AG04450 (cell line): ENCODE results near the gene MOB2. TPM values are rescaled to one million over a fixed set of nuclear protein-coding genes. Genes with fewer than 3 reads are reported as not detected.

Source experiments
- CTCF ChIA-PET: fragments of 300-600, 350-600 bp; formaldehyde crosslinking; extraction: SDS; loops from one replicate; lab custom pipeline; 2022; ENCODE audit warnings: antibody characterized with exemption, inconsistent platforms; lab: Charles Lee
- POLR2A ChIA-PET: fragments of 350-600 bp; formaldehyde crosslinking; extraction: SDS; loops from one replicate; lab custom pipeline; 2021; ENCODE audit warnings: antibody characterized with exemption, inconsistent platforms; lab: Yijun Ruan, JAX
- DNase-seq: peaks from one replicate; pipeline ENCODE4 v3.0.0-alpha.2; 2011; ENCODE audit warnings: low read depth, low spot score
- H3K27ac ChIP-seq: one replicate; pipeline ENCODE4 v1.5.1; 2012; ENCODE audit warnings: low read depth, low read length, control low read depth
- H3K27me3 ChIP-seq: one replicate; pipeline ENCODE4 v1.6.0; 2012; ENCODE audit warnings: low read length; ENCODE audit not compliant: control insufficient read depth, insufficient read depth
- H3K4me3 ChIP-seq: 2 replicates; pipeline ENCODE4 v1.5.1; 2011; ENCODE audit warnings: mild to moderate bottlenecking, low read depth, low read length, control low read depth
- H3K9me3 ChIP-seq: 2 replicates; pipeline ENCODE4 v1.5.1; 2012; ENCODE audit warnings: low read length; ENCODE audit not compliant: control insufficient read depth, insufficient read depth
- polyA plus RNA-seq: library from polyadenylated mRNA; depleted of rRNA; stranded (reverse); fragments of >200 nt; gene quantifications from 2 replicates; pipeline ENCODE4 v1.2.3, GENCODE V29; 2011
- TF ChIP-seq, protein P1 (sequence below): IDR thresholded peaks from 2 replicates; pipeline ENCODE4 v1.5.1; 2011; ENCODE audit warnings: low read depth, low read length, control low read depth, inconsistent platforms

MOB2 gene
- polyA plus RNA-seq, 1 experiment: 19.9 TPM

DNA sequence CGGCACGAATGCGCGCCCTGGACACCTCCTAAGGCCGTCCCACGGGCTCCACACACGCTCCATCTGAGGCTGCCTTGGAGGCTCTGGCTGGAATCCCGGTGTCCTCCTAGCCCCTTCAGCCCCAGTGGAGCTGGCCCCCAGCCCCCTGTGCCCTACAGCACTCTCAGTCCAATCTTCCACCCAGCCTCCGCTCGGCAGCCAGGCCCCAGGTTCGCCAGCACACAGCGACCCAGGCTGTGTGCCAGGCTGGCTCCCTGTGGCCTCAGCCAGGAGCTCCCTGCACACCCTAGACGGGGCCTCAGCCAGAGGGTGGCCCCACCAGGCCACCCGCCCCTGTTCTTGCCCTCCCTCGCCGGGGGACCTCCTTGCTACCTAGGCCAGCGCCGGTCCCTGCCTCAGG lies 18.6 kb downstream of the MOB2 start:
- CTCF ChIA-PET: no interaction called here

DNA sequence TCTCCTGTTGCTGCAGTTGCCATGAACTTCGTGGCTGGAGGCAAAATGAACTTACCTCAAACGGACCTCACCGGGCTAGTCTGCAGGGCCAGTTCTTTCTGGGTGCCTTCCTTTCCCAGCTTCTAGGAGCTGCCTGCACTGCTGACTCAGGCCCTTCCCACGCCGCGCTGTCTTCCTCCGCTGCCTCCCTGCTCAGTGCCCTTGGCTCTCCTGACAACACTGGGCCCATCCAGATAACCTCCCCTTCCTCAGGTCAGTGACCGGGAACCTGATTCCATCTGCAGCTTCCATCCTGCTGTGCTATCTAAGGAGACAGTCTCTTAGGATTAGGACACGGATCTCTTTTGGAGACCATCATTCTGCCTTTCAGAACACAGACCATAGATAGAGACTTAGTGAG lies 19.3 kb downstream of the MOB2 start:
- H3K27ac ChIP-seq: no peak overlapping the region
- ChIA-PET POLR2A (no interaction called here), CTCF (no interaction called here)
- no peak overlapping the region for H3K4me3 ChIP-seq
- H3K9me3 ChIP-seq: peaks cover 8% of the 10 kb centered on the region; the same call in 1 of the 2 replicates
- DNase-seq: no peak
- TF ChIP-seq, protein P1, sequence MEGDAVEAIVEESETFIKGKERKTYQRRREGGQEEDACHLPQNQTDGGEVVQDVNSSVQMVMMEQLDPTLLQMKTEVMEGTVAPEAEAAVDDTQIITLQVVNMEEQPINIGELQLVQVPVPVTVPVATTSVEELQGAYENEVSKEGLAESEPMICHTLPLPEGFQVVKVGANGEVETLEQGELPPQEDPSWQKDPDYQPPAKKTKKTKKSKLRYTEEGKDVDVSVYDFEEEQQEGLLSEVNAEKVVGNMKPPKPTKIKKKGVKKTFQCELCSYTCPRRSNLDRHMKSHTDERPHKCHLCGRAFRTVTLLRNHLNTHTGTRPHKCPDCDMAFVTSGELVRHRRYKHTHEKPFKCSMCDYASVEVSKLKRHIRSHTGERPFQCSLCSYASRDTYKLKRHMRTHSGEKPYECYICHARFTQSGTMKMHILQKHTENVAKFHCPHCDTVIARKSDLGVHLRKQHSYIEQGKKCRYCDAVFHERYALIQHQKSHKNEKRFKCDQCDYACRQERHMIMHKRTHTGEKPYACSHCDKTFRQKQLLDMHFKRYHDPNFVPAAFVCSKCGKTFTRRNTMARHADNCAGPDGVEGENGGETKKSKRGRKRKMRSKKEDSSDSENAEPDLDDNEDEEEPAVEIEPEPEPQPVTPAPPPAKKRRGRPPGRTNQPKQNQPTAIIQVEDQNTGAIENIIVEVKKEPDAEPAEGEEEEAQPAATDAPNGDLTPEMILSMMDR: no peak
- H3K27me3 ChIP-seq: no peaks in the 10 kb centered on the region

More for the DNA sequence above, 18.6 kb downstream of the MOB2 start:
- Histone ChIP-seq H3K27me3 (no peaks in the 10 kb centered on the region), H3K27ac (no peak overlapping the region), H3K4me3 (no peak overlapping the region), H3K9me3 (peaks cover 8% of the 10 kb centered on the region; the same call in 1 of the 2 replicates)
- no peak for DNase-seq
- POLR2A ChIA-PET: no interaction called here
- TF ChIP-seq, protein P1: no peak

DNA sequence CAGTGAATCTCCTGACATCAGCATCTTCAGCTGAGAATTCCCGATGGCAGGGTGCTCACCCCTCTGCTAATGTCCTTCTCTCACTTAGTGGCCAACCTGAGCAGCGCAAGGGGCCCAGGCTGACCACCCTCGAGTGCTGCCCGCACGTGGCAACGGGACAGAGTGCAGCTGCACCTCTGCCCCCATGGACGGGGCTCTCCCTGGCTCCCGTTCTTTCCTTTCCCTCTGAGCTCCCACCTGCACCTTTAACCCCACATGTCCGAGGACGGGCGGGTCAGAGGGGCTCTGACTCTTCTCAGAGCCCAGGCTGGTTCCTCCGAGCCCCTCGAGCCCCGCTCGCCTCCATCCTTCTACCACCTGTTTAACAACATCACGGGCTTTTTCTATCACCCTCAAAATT lies 19.8 kb downstream of the MOB2 start:
- no peaks in the 10 kb centered on the region for H3K27me3 ChIP-seq
- ChIA-PET POLR2A (no interaction called here), CTCF (no interaction called here)
- no peak overlapping the region for H3K27ac ChIP-seq
- TF ChIP-seq, protein P1: no peak
- H3K4me3 ChIP-seq: no peak overlapping the region
- peaks cover 8% of the 10 kb centered on the region; the same call in 1 of the 2 replicates for H3K9me3 ChIP-seq
- DNase-seq: no peak

DNA sequence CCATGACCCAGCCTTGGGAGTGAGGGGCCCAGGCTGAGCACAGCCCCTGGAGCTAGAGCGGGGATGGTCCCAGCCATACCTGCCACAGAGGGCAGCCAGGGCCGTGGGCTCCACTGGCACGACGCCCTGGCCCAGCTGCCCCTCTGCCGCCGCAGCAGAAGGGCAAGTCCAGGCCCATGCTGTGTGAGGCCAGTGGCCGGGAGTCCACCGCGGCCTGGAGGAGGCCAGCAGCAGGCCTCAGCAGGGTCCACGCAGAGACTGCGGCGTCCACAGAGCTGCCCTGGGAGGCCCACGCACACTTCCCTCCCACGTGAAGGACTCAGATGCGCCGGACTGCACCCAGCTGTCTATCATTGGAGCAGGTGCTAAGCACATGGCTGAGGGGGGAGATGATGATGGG lies 23.5 kb downstream of the MOB2 start:
- H3K4me3 ChIP-seq: no peak overlapping the region
- H3K27ac ChIP-seq: no peak overlapping the region
- POLR2A ChIA-PET: no interaction called here
- TF ChIP-seq, protein P1: no peak
- peaks cover 5% of the 10 kb centered on the region for H3K27me3 ChIP-seq
- DNase-seq: no peak
- peaks cover 8% of the 10 kb centered on the region; the same call in 1 of the 2 replicates for H3K9me3 ChIP-seq
- CTCF ChIA-PET: no interaction called here

DNA sequence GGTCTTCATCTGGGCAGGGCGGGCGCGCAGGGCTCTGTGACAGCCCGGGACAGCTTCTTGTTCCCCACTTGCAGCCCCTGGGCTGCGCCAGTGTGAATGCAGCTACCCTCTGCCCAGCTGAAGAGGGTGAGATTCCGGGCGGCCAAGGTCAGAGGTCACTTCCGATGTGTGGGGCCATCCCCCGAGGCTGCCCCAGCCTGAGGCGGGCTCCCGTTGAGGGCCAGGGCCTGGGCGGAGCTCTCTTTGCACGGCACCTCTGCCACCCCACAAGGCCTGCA lies 23.9 kb downstream of the MOB2 start:
- no peak for DNase-seq
- H3K27me3 ChIP-seq: peaks cover 5% of the 10 kb centered on the region
- H3K4me3 ChIP-seq: no peak overlapping the region
- ChIA-PET POLR2A (interaction anchor here (0.6 kb wide), 1 partner anchor 154 kb away, joined by 3 read pairs; no protein-coding TSS in a partner anchor), CTCF (no interaction called here)
- TF ChIP-seq, protein P1: no peak
- no peak overlapping the region for H3K27ac ChIP-seq
- H3K9me3 ChIP-seq: peaks cover 8% of the 10 kb centered on the region; the same call in 1 of the 2 replicates
